Measurements from ENCODE around the gene TNIP3.

- TF ChIP-seq POLR2AphosphoS5 (IDR thresholded peaks at IDR 0.05; ENCODE audit: borderline replicate concordance, low read depth, low read length) (no peak), EZH2 (IDR thresholded peaks at IDR 0.05) (no peak), FOXP2 (optimal IDR thresholded peaks at IDR 0.05; ENCODE audit: control extremely low read depth, extremely low read length, insufficient read depth) (no peak)
These were observed 2.9 kb upstream of the TNIP3 start for GRCh38 chr4:121166976-121167375.

All from SK-N-MC (cell line).